Measurements from ENCODE around the gene RSPH9.

RSPH9 gene

DNA sequence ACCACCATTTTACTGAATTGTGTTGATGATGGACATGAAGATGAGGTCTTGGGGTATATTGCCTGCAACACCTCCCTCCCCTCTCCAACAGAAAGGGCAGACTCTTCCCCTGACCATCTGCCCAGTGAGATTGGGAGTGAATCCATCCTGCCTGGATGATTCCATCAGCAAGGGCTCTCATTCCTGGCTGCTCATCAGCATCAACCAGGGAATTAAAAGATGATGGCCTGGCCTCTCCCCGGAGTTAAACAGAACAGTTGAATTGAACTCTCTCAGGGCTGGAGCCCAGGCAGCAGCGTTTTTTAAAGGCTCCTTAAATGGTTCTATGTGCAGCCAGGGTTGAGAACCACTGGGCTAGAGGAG is 57.3 kb downstream of the RSPH9 start:
- H3K4me3 ChIP-seq (ENCODE audit: low read length): no peak overlapping the region
- TF ChIP-seq ZNF274 (IDR thresholded peaks at IDR 0.05; ENCODE audit: low read depth, low read length): no peak

DNA sequence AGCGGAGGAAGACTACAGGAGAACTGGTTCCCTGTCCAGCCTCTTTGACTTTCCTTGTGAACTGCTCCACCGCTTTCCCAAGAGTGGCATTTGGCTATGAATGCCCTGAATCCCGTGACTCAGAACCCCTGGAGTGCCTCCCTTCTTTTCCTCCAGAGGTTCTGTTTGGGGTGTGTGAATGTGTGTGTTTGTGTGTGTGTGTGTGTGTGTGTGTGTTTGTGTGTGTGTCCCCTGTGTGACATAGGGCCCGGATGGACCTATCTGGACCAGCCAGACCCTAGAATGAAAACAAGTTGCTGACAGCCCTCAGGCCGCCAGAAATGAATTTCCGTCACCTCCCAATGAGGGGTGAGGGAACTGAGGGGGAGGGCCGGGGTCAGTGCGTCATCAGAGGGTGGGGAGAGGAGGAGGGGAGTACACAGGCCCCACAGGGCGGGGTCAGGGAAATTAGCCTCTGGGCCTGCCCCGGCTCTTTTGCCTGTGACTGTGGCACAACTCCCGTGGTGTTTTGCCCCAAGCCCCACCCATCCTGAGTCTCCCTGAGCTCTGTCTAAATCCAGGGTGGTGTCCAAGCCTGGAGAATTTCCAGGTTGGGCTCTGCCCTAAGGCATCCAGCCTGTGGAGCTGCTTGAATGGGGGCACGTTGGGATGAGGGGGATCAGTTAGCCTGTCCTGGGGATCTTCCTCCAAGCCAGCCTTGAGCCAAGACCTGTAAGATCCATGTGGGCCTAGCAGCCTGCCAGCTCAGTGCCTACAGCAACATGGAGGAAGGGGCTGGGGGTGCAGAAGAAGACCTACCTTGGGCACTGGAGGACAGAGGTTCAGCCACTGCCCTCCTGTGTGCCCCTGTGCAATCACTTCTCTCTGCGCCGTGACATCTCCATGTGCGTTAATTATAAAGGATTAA is 58.0 kb downstream of the RSPH9 start:
- no peak for TF ChIP-seq ZNF274 (IDR thresholded peaks at IDR 0.05; ENCODE audit: low read depth, low read length)
- H3K4me3 ChIP-seq (ENCODE audit: low read length): no peak overlapping the region

DNA sequence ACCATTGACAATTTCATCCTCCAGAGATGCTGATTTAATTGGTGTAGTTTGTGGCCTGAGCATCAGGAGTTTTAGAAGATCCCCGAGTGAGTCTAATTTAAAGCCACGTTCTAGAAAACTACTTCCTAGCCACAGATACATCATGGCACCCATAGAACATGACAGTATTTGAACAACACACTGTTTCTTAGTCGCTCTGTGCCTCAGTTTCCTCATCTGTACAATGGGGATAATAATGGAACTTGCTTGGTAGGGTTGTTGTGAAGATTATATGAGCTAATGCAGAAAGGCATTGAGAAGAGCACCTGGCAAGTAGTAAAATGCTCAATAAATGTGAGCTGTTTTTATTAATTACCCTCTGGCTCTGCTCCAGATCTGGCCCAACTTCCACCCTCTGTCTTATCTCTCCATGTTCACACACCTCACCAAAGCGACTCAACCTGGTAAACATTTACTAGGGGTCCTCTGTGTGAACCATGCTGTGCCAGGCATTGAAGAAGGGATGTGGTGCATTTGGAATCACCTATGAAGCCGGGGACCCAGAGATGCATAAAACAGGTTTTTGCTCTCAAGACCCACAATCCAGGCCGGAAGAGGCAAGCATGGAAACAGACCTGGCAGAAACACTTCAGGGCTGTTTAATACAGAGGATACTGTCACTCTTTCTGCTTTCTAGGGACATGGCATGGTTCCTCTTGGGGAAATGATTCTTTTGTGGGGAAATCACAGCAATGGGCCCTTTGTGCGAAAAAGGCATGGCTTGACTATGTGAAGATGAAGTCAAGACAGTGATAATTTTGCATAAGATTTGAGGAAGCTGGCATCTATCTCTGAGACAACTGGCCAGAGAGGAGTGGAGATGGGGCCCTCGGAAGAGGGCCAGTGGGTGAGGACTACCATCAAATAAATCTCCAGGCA is 58.9 kb downstream of the RSPH9 start:
- TF ChIP-seq ZNF274 (IDR thresholded peaks at IDR 0.05; ENCODE audit: low read depth, low read length): no peak
- no peak overlapping the region for H3K4me3 ChIP-seq (ENCODE audit: low read length)

DNA sequence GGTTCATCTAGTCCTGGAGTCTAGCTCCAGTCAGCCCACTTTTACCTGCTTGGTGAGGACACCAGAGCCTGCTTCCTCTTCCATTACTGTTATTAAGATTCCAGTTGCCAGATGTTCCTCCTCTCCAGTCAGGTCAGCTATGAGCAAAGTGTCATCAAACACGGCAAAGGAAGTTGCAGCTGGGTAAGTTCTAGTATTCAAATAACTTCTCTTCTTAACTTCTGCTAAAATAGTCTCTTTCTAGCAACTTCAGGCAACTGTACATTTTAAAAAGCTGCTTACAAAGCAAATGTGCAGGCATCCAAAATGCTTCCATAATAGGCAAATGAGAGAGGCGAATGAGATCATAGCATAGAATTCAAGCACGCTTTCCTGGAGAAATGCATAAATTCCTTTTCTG is 61.2 kb downstream of the RSPH9 start:
- H3K4me3 ChIP-seq (ENCODE audit: low read length): no peak overlapping the region; the same call in 1 of the 2 replicates

DNA sequence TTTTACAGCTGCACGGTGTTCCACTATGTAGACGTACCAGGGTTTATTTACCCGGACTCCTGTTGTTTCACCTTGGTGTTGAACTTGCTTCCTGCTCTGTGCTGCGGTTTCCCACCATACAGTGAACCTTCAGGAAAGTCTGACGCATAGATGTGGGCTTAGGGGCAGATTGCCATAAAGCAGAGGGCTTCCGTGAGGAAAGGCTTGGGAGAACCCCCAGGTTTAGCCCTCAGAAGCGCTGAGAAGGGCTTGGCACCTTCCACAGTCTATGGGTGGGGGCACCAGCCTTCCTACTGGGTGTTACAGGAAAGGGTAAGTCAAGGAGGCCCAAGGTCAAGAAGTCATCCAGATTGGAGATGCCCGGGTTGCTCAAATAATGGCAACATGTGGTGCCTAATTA is 62.0 kb downstream of the RSPH9 start:
- TF ChIP-seq ZNF274 (IDR thresholded peaks at IDR 0.05; ENCODE audit: low read depth, low read length): no peak
- H3K4me3 ChIP-seq (ENCODE audit: low read length): no peak overlapping the region

More for the DNA sequence above, 61.2 kb downstream of the RSPH9 start:
- TF ChIP-seq ZNF274 (IDR thresholded peaks at IDR 0.05; ENCODE audit: low read depth, low read length): no peak

DNA sequence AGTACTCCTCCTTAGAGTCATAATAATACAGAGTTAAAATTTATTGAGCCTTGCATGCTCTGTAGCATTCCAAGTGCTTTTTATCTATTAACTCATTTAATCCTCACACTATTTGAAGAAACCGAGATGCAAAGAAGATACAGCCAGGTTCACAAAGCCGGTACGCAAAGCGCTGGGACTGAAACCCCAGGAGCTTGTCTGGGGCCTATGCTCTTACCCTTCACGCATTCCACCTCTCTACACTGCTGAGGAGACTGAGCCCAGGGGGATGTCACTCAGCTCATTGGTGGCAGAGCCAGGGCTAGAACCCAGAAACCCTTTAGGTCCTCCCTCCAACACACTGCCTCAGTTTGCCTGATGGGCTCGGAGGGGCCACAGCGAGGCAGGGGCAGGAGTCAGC is 62.4 kb downstream of the RSPH9 start:
- no peak for TF ChIP-seq ZNF274 (IDR thresholded peaks at IDR 0.05; ENCODE audit: low read depth, low read length)
- H3K4me3 ChIP-seq (ENCODE audit: low read length): no peak overlapping the region

DNA sequence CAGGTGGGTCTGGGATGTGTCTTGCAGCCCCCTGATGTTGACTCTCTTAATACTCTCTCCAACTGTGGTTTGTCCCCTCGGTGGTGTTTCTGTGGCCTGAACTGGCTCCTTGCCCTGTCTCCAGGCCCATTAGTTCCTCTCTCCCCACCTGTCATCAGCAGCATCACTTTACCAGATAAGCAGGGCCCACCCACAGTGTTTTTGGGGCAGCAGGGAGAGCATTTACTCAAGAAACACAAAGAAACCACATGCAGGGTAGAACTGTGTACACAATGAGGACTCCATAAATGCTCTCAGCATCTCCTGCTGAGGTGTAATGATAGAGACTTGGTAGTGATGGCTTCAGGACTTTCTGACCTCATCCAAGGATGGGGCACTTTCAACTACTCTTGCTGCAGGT is 62.9 kb downstream of the RSPH9 start:
- H3K4me3 ChIP-seq (ENCODE audit: low read length): no peak overlapping the region
- no peak for TF ChIP-seq ZNF274 (IDR thresholded peaks at IDR 0.05; ENCODE audit: low read depth, low read length)

DNA sequence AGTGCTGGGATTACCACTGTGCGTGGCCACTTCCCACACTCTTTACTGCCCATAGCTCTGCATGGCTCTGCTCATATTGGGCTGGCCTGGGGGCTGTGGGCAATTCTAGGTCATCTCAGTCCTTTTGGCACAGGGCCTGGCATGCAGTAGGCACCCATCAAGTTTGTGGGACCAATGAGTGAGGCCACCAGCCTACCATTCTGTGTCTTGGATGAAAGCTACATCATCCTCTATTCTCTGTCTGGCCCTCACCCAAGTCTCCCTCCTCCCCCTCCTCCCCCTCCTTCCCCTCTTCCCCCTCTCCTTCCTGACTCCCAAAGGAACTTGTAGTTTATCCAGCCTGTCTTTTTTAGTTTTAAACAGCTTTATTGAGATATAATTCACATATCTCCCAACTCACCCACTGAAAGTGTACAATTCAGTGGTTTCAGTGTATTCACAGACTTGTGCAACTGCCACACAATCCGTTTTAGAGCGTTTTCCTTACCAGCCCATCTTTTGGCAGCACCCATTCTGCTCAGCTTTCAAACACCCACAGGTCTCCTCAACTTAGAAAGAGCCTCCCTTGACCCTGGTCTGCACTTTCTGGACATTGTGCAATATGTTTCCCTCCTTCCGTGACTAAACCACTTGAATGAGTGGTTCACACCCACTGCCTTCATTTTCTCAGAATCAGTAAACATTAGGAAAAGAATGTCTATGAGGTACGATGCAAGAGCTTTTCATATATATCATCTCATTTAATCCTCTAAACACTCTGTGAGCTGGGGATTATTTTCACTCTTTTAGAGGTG is 64.2 kb downstream of the RSPH9 start:
- H3K4me3 ChIP-seq (ENCODE audit: low read length): no peak overlapping the region
- no peak for TF ChIP-seq ZNF274 (IDR thresholded peaks at IDR 0.05; ENCODE audit: low read depth, low read length)

DNA sequence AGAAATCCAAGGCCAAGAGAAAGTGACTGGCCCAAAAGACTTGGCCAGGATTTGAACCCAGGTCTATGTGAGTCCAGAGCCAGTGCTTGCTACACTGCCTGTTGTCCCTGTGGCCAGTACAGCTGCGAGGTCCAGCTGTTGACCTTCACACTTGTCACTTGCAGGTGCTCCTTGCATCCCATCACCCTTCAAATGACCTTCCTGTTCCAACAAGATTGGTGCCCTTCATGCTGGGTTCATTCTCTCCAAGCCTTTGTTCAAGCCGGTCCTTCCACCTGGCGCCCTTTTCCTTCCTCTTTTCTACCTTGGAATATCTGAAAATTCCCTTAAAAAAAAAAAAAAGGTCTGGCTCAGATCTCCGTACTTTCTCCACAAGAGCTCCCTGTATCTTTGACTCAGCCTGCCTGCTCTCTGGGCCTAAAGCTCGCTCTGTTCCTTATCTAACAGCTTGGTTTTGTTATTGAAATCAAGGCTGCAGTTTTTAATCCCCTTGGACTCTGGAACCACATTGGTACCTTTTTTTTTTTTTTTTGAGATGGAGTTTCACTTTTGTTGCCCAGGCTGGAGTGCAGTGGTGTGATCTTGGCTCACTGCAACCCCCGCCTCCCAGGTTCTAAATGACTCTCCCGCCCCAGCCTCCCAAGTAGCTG is 64.9 kb downstream of the RSPH9 start:
- TF ChIP-seq ZNF274 (IDR thresholded peaks at IDR 0.05; ENCODE audit: low read depth, low read length): no peak
- H3K4me3 ChIP-seq (ENCODE audit: low read length): no peak overlapping the region

DNA sequence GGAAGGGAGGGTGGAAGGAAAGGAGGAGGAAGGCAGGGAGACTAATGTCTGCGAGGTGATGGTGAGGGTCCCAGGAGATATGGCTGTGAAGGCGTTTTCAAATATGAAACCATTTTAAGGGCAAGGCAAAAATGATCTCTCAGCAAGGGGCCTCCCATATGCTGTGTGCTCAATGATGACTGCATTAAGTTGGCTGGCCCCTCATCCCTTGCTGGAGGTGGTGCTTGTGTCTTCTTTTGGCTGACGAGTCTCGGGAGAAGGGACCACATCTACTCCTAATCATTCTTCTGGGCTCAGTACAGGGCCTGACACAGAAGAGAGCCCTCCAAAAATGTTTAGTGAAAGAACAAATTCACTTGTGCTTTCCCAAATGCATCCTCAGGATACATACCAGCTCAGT is 65.7 kb downstream of the RSPH9 start:
- H3K4me3 ChIP-seq (ENCODE audit: low read length): no peak overlapping the region
- TF ChIP-seq ZNF274 (IDR thresholded peaks at IDR 0.05; ENCODE audit: low read depth, low read length): no peak

DNA sequence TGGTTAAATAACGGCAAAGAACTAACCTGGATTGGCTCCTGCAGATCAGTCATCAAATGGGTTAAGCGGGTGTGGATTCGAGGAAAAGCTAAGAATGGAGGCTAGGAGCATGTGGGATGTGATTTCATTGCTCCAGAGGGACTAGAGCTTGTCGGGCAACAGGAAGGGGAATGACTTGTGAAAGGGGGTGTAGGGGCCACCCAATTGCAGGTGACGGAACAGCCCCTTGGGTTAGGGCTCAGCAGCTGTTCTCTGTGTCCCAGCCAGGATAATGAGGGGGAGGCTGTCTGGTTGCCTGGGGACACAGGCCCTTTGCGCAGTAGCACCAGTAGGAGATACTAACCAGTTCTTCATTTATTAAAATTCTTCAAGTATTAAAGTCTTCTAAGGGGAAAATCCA is 67.7 kb downstream of the RSPH9 start:
- no peak overlapping the region for H3K4me3 ChIP-seq (ENCODE audit: low read length)
- TF ChIP-seq ZNF274 (IDR thresholded peaks at IDR 0.05; ENCODE audit: low read depth, low read length): no peak

DNA sequence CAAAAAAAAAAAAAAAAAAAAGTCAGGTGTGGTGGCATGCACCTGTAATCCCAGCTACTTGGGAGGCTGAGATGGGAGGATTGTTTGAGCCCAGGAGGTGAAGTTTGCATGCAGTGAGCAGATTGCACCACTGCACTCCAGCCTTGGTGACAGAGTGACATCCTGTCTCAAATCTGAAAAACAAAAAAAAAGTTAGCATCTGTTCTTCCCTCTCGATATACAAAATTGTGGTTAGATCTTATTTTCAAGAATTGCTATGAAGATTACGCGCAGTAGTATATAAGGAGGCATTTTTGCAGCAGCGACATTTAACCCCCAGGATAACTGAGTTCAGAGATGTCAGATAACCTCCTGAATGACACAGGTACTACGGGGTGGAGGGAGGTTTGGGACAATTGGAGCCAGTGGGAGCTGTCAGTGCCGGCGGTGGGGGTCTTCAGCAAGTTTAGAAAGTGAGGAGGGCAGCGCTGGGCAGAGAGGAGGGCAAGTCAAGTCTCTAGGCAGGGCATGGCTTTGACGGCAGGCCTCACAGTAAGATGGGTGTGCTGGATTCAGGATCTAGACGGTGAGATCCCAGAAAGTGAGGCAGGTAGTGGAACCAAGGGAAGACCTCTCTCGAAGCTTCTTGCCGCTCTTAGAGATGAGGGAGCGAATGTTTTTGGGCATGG is 68.9 kb downstream of the RSPH9 start:
- TF ChIP-seq ZNF274 (IDR thresholded peaks at IDR 0.05; ENCODE audit: low read depth, low read length): no peak
- H3K4me3 ChIP-seq (ENCODE audit: low read length): no peak overlapping the region; the same call in 1 of the 2 replicates
